Gastroesophageal sphincter (tissue), 3 donors: ENCODE data around the gene STK11IP.

Experiments used
- EP300 ChIP-seq: sonication (generic); formaldehyde crosslinking; IDR thresholded peaks from one replicate; pipeline ENCODE4 v1.6.1; 2017; ENCODE audit warnings: antibody characterized with exemption, mild to moderate bottlenecking
- POLR2A ChIP-seq, 2 donors: fragments of 450-650 bp; IDR thresholded peaks; one replicate each; pipeline ENCODE4 v1.6.1; 2017; ENCODE audit warnings: antibody characterized with exemption in 2 of 2, mild to moderate bottlenecking in 2 of 2, moderate library complexity in 1 of 2
- POLR2AphosphoS5 ChIP-seq: sonication (generic); formaldehyde crosslinking; IDR thresholded peaks from one replicate; pipeline ENCODE4 v1.6.1; 2017; ENCODE audit warnings: antibody characterized with exemption
- TF ChIP-seq, protein P1 (sequence below), 4 experiments: fragments of 200-600 bp in 2 of 4; fragments of 450-650 bp in 2 of 4; sonication (generic) in 1 of 4; IDR thresholded peaks; one replicate each; pipeline ENCODE4 v1.5.1; 2017 to 2019; ENCODE audit warnings: antibody characterized with exemption in 4 of 4, mild to moderate bottlenecking in 2 of 4, moderate library complexity in 2 of 4

DNA sequence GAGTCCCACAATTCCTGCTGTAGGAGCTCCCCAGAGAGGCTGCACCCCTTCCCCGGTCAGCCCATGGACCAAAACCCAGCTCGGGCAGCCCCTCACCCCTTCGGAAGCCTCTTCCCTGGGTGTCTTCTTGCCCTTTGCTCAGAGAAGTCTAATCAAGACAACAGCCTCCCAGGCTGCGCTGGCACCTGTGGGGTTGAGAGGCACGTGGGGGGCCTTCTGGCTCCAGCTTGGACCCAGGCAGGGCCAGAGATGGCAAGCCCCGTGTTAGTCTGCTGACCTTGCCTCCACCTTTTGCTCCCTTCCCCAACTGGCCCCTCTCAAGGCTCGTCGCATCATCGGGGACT, 40.2 kb downstream of the STK11IP start:
- TF ChIP-seq, protein P1, sequence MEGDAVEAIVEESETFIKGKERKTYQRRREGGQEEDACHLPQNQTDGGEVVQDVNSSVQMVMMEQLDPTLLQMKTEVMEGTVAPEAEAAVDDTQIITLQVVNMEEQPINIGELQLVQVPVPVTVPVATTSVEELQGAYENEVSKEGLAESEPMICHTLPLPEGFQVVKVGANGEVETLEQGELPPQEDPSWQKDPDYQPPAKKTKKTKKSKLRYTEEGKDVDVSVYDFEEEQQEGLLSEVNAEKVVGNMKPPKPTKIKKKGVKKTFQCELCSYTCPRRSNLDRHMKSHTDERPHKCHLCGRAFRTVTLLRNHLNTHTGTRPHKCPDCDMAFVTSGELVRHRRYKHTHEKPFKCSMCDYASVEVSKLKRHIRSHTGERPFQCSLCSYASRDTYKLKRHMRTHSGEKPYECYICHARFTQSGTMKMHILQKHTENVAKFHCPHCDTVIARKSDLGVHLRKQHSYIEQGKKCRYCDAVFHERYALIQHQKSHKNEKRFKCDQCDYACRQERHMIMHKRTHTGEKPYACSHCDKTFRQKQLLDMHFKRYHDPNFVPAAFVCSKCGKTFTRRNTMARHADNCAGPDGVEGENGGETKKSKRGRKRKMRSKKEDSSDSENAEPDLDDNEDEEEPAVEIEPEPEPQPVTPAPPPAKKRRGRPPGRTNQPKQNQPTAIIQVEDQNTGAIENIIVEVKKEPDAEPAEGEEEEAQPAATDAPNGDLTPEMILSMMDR (IDR thresholded peaks at IDR 0.05) = no peak
- TF ChIP-seq POLR2AphosphoS5 = no peak
- TF ChIP-seq POLR2A (IDR thresholded peaks at IDR 0.05) = no peak
- TF ChIP-seq EP300 = no peak
